PC-9 (cell line): ENCODE measurements around the gene LIPG. TPM values are rescaled to one million over a fixed set of nuclear protein-coding genes. Genes with fewer than 3 reads are reported as not detected.

ENCODE experiments used
- BruUV-seq: library from RNA; stranded (reverse); fragments of 400-500 nt; replicated peaks from 2 replicates; lab custom pipeline; 2021; lab: Mats Ljungman, UMichigan
- CTCF ChIA-PET: fragments of 300-600 bp; sonication (Branson Sonifier 250); formaldehyde crosslinking; loops from one replicate; lab custom pipeline; 2022; ENCODE audit warnings: antibody characterized with exemption; lab: Charles Lee
- POLR2A ChIA-PET: fragments of 300-600 bp; sonication (Branson Sonifier 250); formaldehyde crosslinking; loops from one replicate; lab custom pipeline; 2022; ENCODE audit warnings: antibody characterized with exemption; ENCODE audit not compliant: unreplicated experiment; lab: Charles Lee
- DNase-seq, 2 experiments: peaks; one replicate each; pipeline versions ENCODE4 v3.0.0 to v3.0.0-alpha.2; 2015 to 2022; ENCODE audit warnings: mixed read lengths in 1 of 2
- H2AFZ ChIP-seq: fragments of 200-600 bp; sonication (generic); 2 replicates; pipeline ENCODE4 v1.8.1; 2017; ENCODE audit warnings: antibody characterized with exemption
- H3F3A ChIP-seq: fragments of 200-600 bp; sonication (generic); 2 replicates; pipeline ENCODE4 v1.8.1; 2017; ENCODE audit warnings: antibody characterized with exemption, mild to moderate bottlenecking, low read depth; ENCODE audit not compliant: insufficient read depth
- H3K27ac ChIP-seq: fragments of 200-600 bp; sonication (generic); 2 replicates; pipeline ENCODE4 v1.6.1; 2016; ENCODE audit warnings: mixed run types
- H3K27me3 ChIP-seq: fragments of 200-600 bp; sonication (generic); 2 replicates; pipeline ENCODE4 v1.6.1; 2016; ENCODE audit warnings: low read depth, mixed run types; ENCODE audit not compliant: insufficient read depth
- H3K36me3 ChIP-seq: fragments of 200-600 bp; sonication (generic); 2 replicates; pipeline ENCODE4 v1.6.1; 2016; ENCODE audit warnings: low read depth, mixed run types
- H3K4me1 ChIP-seq: fragments of 200-600 bp; sonication (generic); replicated peaks from 2 replicates; pipeline ENCODE4 v1.6.1; 2016; ENCODE audit warnings: mixed run types; ENCODE audit not compliant: insufficient read depth
- H3K4me2 ChIP-seq: fragments of 200-600 bp; sonication (generic); 2 replicates; pipeline ENCODE4 v1.6.1; 2017; ENCODE audit warnings: mixed run types
- H3K4me3 ChIP-seq: fragments of 200-600 bp; sonication (generic); 2 replicates; pipeline ENCODE4 v1.6.1; 2016; ENCODE audit warnings: mixed run types
- H3K79me2 ChIP-seq: fragments of 200-600 bp; sonication (generic); 2 replicates; pipeline ENCODE4 v1.6.1; 2017; ENCODE audit warnings: low read depth, mixed run types
- H3K9me2 ChIP-seq: fragments of 200-600 bp; sonication (generic); 2 replicates; pipeline ENCODE4 v1.8.1; 2017; ENCODE audit warnings: mild to moderate bottlenecking; ENCODE audit not compliant: insufficient read depth
- H3K9me3 ChIP-seq: fragments of 200-600 bp; sonication (generic); 2 replicates; pipeline ENCODE4 v1.8.1; 2016; ENCODE audit warnings: low read depth; ENCODE audit not compliant: insufficient read depth
- H4K20me1 ChIP-seq: fragments of 200-600 bp; sonication (generic); 2 replicates; pipeline ENCODE4 v1.8.1; 2017; ENCODE audit not compliant: insufficient read depth
- EZH2 ChIP-seq: fragments of 200-600 bp; sonication (generic); IDR thresholded peaks from 2 replicates; pipeline ENCODE4 v1.8.0; 2017; ENCODE audit warnings: antibody characterized with exemption, low read depth
- intact Hi-C: fragments of 100-400 bp; cut with micrococcal nuclease; formaldehyde crosslinking; loops from one replicate; pipeline ENCODE4 v1.10.0; 2022; ENCODE audit not compliant: unreplicated experiment
- total RNA-seq: library from RNA; stranded (reverse); gene quantifications from 2 replicates; pipeline ENCODE4 v1.2.3, GENCODE V29; 2021
- TF ChIP-seq, protein P1 (sequence below): fragments of 200-600 bp; sonication (generic); conservative IDR thresholded peaks from 2 replicates; pipeline ENCODE4 v1.6.1; 2017; ENCODE audit warnings: mixed run types, antibody characterized with exemption, mild to moderate bottlenecking, moderate library complexity

The LIPG gene
- total RNA-seq, 1 experiment from 2014 or later: 30.9 TPM

DNA sequence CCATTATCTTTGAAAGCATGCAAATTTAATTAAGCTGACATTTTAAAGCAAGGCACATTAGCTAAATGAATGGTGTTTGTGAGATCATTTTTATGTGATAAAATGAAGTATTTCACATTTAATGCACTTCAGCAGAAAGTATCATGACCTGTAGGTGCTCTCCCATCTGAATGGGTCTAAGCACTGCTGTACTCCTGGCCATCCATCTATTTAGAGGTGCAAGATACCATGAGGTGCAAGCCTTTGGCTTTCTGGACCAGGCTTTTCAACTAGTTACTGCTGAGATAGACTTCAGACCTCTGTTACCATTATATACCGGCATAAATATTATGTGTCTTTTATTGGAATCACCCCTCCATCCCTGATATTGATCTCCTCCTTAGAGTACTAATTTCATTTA is 15.6 kb upstream of the LIPG start:
- Histone ChIP-seq H4K20me1 (no peaks in the 10 kb centered on the region), H3K4me1 (peaks cover 32% of the 10 kb centered on the region), H3K4me2 (no peak overlapping the region), H3F3A (peaks cover 26% of the 10 kb centered on the region), H3K9me3 (no peaks in the 10 kb centered on the region), H3K36me3 (no peaks in the 10 kb centered on the region), H3K79me2 (no peaks in the 10 kb centered on the region), H3K9me2 (no peaks in the 10 kb centered on the region), H3K27ac (no peak overlapping the region), H3K27me3 (no peaks in the 10 kb centered on the region), H2AFZ (no peak overlapping the region), H3K4me3 (no peak overlapping the region)
- ChIA-PET POLR2A (no interaction called here), CTCF (no interaction called here)
- BruUV-seq: no TSS peak
- no peak for DNase-seq
- TF ChIP-seq, protein P1, sequence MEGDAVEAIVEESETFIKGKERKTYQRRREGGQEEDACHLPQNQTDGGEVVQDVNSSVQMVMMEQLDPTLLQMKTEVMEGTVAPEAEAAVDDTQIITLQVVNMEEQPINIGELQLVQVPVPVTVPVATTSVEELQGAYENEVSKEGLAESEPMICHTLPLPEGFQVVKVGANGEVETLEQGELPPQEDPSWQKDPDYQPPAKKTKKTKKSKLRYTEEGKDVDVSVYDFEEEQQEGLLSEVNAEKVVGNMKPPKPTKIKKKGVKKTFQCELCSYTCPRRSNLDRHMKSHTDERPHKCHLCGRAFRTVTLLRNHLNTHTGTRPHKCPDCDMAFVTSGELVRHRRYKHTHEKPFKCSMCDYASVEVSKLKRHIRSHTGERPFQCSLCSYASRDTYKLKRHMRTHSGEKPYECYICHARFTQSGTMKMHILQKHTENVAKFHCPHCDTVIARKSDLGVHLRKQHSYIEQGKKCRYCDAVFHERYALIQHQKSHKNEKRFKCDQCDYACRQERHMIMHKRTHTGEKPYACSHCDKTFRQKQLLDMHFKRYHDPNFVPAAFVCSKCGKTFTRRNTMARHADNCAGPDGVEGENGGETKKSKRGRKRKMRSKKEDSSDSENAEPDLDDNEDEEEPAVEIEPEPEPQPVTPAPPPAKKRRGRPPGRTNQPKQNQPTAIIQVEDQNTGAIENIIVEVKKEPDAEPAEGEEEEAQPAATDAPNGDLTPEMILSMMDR: no peak
- no peak for TF ChIP-seq EZH2
- intact Hi-C loops: no loop called here

GRCh38 chr18:49546719-49547273 is 15.1 kb upstream of the LIPG start:
- POLR2A ChIA-PET: no interaction called here
- Histone ChIP-seq H3K27ac (no peak overlapping the region), H3K79me2 (no peaks in the 10 kb centered on the region), H3F3A (peaks cover 26% of the 10 kb centered on the region), H3K9me3 (no peaks in the 10 kb centered on the region), H3K4me3 (no peak overlapping the region), H3K4me1 (peaks cover 32% of the 10 kb centered on the region), H3K4me2 (no peak overlapping the region), H3K36me3 (no peaks in the 10 kb centered on the region), H4K20me1 (no peaks in the 10 kb centered on the region), H3K9me2 (no peaks in the 10 kb centered on the region), H2AFZ (no peak overlapping the region), H3K27me3 (no peaks in the 10 kb centered on the region)
- CTCF ChIA-PET: no interaction called here
- TF ChIP-seq, protein P1: no peak
- no peak for TF ChIP-seq EZH2
- no peak for DNase-seq
- BruUV-seq: no TSS peak
- intact Hi-C loops: no loop called here

DNA sequence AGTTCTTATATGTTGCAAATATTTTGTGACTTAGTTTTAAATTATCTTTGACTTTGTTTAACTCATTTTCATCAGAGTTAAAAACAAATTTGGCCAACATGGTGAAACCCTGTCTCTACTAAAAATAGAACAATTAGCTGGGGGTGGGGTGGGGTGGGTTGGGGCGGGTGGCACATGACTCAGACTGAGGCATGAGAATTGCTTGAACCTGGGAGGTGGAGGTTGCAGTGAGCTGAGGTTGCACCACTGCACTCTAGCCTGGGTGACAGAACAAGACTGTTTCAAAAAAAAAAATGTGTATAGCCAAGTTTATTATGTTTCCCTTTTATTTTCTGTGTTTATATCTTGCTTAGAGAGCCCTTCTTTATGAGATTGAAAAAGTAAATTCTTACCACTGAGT is 14.2 kb upstream of the LIPG start:
- H2AFZ ChIP-seq: no peak overlapping the region
- H3K9me3 ChIP-seq: no peaks in the 10 kb centered on the region
- POLR2A ChIA-PET: interaction anchor here (0.6 kb wide), 1 partner anchor 219 kb away, joined by 5 read pairs; no protein-coding TSS in a partner anchor
- peak overlapping the region; percentile 35 for H3K4me2 ChIP-seq
- H3K4me1 ChIP-seq: peaks cover 32% of the 10 kb centered on the region
- TF ChIP-seq EZH2: no peak
- TF ChIP-seq, protein P1: no peak
- H3K27me3 ChIP-seq: no peaks in the 10 kb centered on the region
- H3K4me3 ChIP-seq: no peak overlapping the region
- CTCF ChIA-PET: no interaction called here
- intact Hi-C loops: no loop called here
- H3K36me3 ChIP-seq: no peaks in the 10 kb centered on the region
- no peaks in the 10 kb centered on the region for H4K20me1 ChIP-seq
- peaks cover 26% of the 10 kb centered on the region for H3F3A ChIP-seq
- BruUV-seq: no TSS peak
- peak overlapping the region; percentile 81 for H3K27ac ChIP-seq
- H3K9me2 ChIP-seq: no peaks in the 10 kb centered on the region
- no peaks in the 10 kb centered on the region for H3K79me2 ChIP-seq
- DNase-seq: no peak
